AG09309 (cell line): ENCODE measurements around the gene ACAP2.
"Not testable (repeated sequence)": the region's sequence is repeated elsewhere in the genome, so short reads cannot be mapped to it uniquely, and the experiment has no call there.

ENCODE experiments used
- DNase-seq: peaks from one replicate; pipeline ENCODE4 v3.0.0-alpha.2; 2010; ENCODE audit warnings: low read depth
- H3K4me3 ChIP-seq: 2 replicates; pipeline ENCODE4 v1.5.1; 2011; ENCODE audit warnings: mild to moderate bottlenecking, low read depth, low read length, moderate library complexity; ENCODE audit not compliant: control insufficient read depth
- CTCF ChIP-seq: IDR thresholded peaks from 2 replicates; pipeline ENCODE4 v1.5.1; 2011; ENCODE audit warnings: mild to moderate bottlenecking, low read depth, low read length, inconsistent platforms; ENCODE audit not compliant: insufficient read depth, control insufficient read depth; ENCODE audit errors: missing control alignments

Gene ACAP2

GRCh38 chr3:195407531-195408409, 35.0 kb downstream of the ACAP2 start:
- no peak overlapping the region for H3K4me3 ChIP-seq
- no peak for TF ChIP-seq CTCF
- no peak for DNase-seq

GRCh38 chr3:195405651-195406050, 37.2 kb downstream of the ACAP2 start:
- no peak for DNase-seq
- TF ChIP-seq CTCF = no peak
- H3K4me3 ChIP-seq = no peak overlapping the region

GRCh38 chr3:195403841-195404408, 38.9 kb downstream of the ACAP2 start:
- no peak overlapping the region for H3K4me3 ChIP-seq
- TF ChIP-seq CTCF = no peak
- no peak for DNase-seq

GRCh38 chr3:195403244-195403643, 39.6 kb downstream of the ACAP2 start:
- H3K4me3 ChIP-seq = no peak overlapping the region
- no peak for DNase-seq
- TF ChIP-seq CTCF = no peak

GRCh38 chr3:195401943-195402342, 40.9 kb downstream of the ACAP2 start:
- no peak for TF ChIP-seq CTCF
- no peak for DNase-seq
- no peak overlapping the region for H3K4me3 ChIP-seq

GRCh38 chr3:195398460-195398859, 44.4 kb downstream of the ACAP2 start:
- H3K4me3 ChIP-seq, DNase-seq: not testable (repeated sequence)

GRCh38 chr3:195397524-195397923, 45.3 kb downstream of the ACAP2 start:
- no peak for TF ChIP-seq CTCF
- DNase-seq = no peak
- H3K4me3 ChIP-seq = no peak overlapping the region
